ENCODE results near the gene RNF8. TPM values are rescaled to one million over a fixed set of nuclear protein-coding genes. Genes with fewer than 3 reads are reported as not detected.

The RNF8 gene, protein sequence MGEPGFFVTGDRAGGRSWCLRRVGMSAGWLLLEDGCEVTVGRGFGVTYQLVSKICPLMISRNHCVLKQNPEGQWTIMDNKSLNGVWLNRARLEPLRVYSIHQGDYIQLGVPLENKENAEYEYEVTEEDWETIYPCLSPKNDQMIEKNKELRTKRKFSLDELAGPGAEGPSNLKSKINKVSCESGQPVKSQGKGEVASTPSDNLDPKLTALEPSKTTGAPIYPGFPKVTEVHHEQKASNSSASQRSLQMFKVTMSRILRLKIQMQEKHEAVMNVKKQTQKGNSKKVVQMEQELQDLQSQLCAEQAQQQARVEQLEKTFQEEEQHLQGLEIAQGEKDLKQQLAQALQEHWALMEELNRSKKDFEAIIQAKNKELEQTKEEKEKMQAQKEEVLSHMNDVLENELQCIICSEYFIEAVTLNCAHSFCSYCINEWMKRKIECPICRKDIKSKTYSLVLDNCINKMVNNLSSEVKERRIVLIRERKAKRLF
- 13.1 TPM for polyA plus RNA-seq (2013, experiment 1 of 2)
- polyA plus RNA-seq (2013, experiment 2 of 2): 12.4 TPM

DNA sequence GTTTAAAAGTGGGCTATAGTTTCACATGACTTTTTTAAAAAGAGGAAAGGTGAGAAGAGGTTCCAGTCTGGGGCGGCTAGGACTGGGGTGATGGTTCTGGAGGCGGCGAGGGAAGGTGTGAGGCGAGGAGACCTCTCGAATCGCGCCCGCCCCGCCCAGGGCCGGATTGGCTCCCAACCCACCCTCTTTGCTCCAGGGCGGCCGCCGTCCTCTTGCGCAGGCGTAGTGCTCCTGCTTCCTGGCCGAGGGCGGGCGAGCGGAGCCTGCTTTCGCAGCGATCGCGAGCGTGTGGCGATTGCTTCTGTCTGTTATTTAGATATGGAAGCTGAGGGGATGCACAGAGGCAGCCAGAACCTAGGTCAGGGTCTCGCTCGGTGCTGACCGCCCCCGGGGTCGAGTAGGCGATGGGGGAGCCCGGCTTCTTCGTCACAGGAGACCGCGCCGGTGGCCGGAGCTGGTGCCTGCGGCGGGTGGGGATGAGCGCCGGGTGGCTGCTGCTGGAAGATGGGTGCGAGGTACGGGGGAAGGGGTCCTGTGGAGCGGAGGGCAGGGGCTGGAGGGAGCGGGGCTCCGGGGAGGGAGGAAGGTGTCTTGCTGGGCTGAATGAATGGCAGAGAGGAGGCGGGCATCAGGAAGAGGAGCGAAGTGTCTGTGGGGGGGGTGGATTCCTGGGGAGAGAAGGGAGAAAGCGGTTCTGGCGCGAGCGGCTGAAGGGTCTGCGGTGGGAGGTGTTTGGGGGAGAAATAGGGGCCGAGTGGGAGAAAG lies at the start of gene RNF8:
Gene RNF8 (plus strand): TSS at position 223 of the 765 bp plus-strand sequence. CDS start 182 bp downstream, at position 405.
- Histone ChIP-seq H3K4ac (ENCODE audit: low read depth in 1 of 2, low read length in 2 of 2) (peak within 1 kb of the TSS in 1 of 2 experiments; percentile 94), H3K9me3 (ENCODE audit: control insufficient read depth, low read length) (no peaks in the 10 kb centered on the region), H2AFZ (ENCODE audit: low read depth, low read length) (peak within 1 kb of the TSS; percentile 94), H3K36me3 (ENCODE audit: control insufficient read depth in 1 of 2, insufficient read depth in 2 of 2, low read depth in 1 of 2, low read length in 2 of 2) (no peaks in the 10 kb centered on the region), H3K9ac (ENCODE audit: low read length) (peak within 1 kb of the TSS; percentile 95), H3K4me3 (ENCODE audit: insufficient read depth in 1 of 2, low read depth in 1 of 2, low read length in 2 of 2) (peak within 1 kb of the TSS; percentile 95 to 96), H2AK5ac (ENCODE audit: low read length, severe bottlenecking) (no peak within 1 kb of the TSS), H2BK15ac (ENCODE audit: low read depth, poor library complexity, severe bottlenecking) (peak within 1 kb of the TSS; percentile 88), H3K79me1 (replicated peaks; ENCODE audit: low read length, poor library complexity, severe bottlenecking) (peaks cover 18% of the 10 kb centered on the region), H2BK5ac (ENCODE audit: low read depth, low read length, poor library complexity, severe bottlenecking) (no peak within 1 kb of the TSS), H3K18ac (ENCODE audit: low read depth in 1 of 2, low read length in 2 of 2) (peak within 1 kb of the TSS; percentile 48 to 57), H4K91ac (ENCODE audit: low read length) (peak within 1 kb of the TSS; percentile 45), H3K27ac (ENCODE audit: low read length, poor library complexity, severe bottlenecking) (no peak within 1 kb of the TSS), H3K4me2 (ENCODE audit: low read length, poor library complexity, severe bottlenecking) (peak within 1 kb of the TSS; percentile 84), H3K14ac (ENCODE audit: low read length in 2 of 2) (peak within 1 kb of the TSS; percentile 63 to 64), H3K27me3 (ENCODE audit: control insufficient read depth in 1 of 2, insufficient read depth in 1 of 2, low read length in 2 of 2) (no peaks in the 10 kb centered on the region), H2BK120ac (ENCODE audit: low read depth, low read length) (no peak within 1 kb of the TSS), H3K23ac (ENCODE audit: low read length in 2 of 2) (peak within 1 kb of the TSS in 1 of 2 experiments; percentile 99), H4K8ac (ENCODE audit: low read length) (peak within 1 kb of the TSS; percentile 95), H3K4me1 (ENCODE audit: control insufficient read depth, insufficient read depth, low read depth, low read length) (peaks cover 1% of the 10 kb centered on the region), H2BK12ac (ENCODE audit: low read length in 2 of 2) (peak within 1 kb of the TSS in 1 of 2 experiments; percentile 54)
- WGBS: under 1% methylated on average over 54 of the region's 54 CpGs
- DNase-seq: peak; percentile 86

DNA sequence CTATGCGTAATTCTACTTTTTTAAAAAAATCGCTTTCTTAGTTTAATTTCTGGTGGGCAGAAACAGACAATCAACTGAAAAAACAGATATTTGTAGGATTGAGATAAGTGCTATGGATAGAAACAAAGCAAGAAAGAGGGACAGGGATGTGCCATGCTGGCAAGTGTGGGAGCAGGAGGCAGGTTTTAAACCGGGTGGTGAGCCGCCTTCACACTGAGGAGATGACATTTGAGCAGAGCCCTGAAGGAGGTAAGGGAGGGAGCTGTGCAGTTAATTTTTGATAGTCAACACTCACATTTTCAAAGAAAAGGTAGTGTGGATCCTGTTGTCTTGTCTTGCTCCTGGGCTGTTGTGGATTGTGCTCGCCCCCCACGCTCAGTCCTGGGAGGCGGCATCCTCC lies 49.0 kb upstream of the RNF8 start:
- Histone ChIP-seq H3K9me3 (ENCODE audit: control insufficient read depth, low read length) (no peaks in the 10 kb centered on the region), H2BK15ac (ENCODE audit: low read depth, poor library complexity, severe bottlenecking) (no peak overlapping the region), H2BK120ac (ENCODE audit: low read depth, low read length) (no peak overlapping the region), H3K4me1 (ENCODE audit: control insufficient read depth, insufficient read depth, low read depth, low read length) (no peaks in the 10 kb centered on the region), H3K4ac (ENCODE audit: low read depth in 1 of 2, low read length in 2 of 2) (peak overlapping the region in 1 of 2 experiments; percentile 15), H2BK12ac (ENCODE audit: low read length in 2 of 2) (no peak overlapping the region), H3K18ac (ENCODE audit: low read depth in 1 of 2, low read length in 2 of 2) (no peak overlapping the region), H3K79me1 (replicated peaks; ENCODE audit: low read length, poor library complexity, severe bottlenecking) (peaks cover 20% of the 10 kb centered on the region), H2AFZ (ENCODE audit: low read depth, low read length) (no peak overlapping the region), H4K8ac (ENCODE audit: low read length) (peak overlapping the region; percentile 4), H3K4me3 (ENCODE audit: insufficient read depth in 1 of 2, low read depth in 1 of 2, low read length in 2 of 2) (no peak overlapping the region), H2AK5ac (ENCODE audit: low read length, severe bottlenecking) (no peak overlapping the region), H3K9ac (ENCODE audit: low read length) (no peak overlapping the region), H3K23ac (ENCODE audit: low read length in 2 of 2) (no peak overlapping the region), H3K14ac (ENCODE audit: low read length in 2 of 2) (no peak overlapping the region), H3K27me3 (ENCODE audit: control insufficient read depth in 1 of 2, insufficient read depth in 1 of 2, low read length in 2 of 2) (no peaks in the 10 kb centered on the region), H3K36me3 (ENCODE audit: control insufficient read depth in 1 of 2, insufficient read depth in 2 of 2, low read depth in 1 of 2, low read length in 2 of 2) (peaks cover 21 to 42% of the 10 kb centered on the region in 2 experiments), H3K27ac (ENCODE audit: low read length, poor library complexity, severe bottlenecking) (no peak overlapping the region), H4K91ac (ENCODE audit: low read length) (no peak overlapping the region), H3K4me2 (ENCODE audit: low read length, poor library complexity, severe bottlenecking) (no peak overlapping the region), H2BK5ac (ENCODE audit: low read depth, low read length, poor library complexity, severe bottlenecking) (no peak overlapping the region)
- WGBS: 97% methylated on average over 6 of the region's 7 CpGs
- no peak for DNase-seq

DNA sequence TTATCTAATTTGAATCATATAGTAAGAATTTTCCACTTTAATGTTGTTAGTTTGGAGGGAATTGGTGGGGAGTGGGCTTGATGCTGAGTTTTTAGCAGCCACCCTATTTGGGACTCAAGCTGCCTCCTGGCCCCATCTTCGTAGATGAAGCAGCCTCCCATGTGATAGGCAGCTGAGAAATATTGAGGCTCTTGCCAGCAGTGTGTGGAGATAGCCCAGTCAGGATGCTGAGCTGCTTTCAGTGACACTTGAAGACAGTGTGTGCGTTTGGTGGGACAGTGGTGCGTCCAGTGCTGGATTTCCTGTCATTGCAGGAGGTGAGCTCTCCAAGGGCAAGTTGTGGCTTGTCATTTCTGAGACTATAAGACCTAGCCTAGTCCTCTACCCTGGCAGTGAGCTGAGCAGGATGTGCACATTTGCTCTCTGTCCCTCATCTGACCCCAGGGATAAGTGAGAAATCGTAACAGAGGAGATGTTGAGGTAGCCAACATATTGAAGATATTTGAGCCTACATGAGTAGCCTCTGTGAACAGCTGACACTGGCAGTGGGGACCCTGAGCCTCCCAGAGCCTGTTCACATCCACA lies 47.9 kb upstream of the RNF8 start:
- Histone ChIP-seq H3K9me3 (ENCODE audit: control insufficient read depth, low read length) (no peaks in the 10 kb centered on the region), H2BK120ac (ENCODE audit: low read depth, low read length) (no peak overlapping the region), H3K4ac (ENCODE audit: low read depth in 1 of 2, low read length in 2 of 2) (no peak overlapping the region), H3K14ac (ENCODE audit: low read length in 2 of 2) (no peak overlapping the region), H3K4me1 (ENCODE audit: control insufficient read depth, insufficient read depth, low read depth, low read length) (no peaks in the 10 kb centered on the region), H3K9ac (ENCODE audit: low read length) (no peak overlapping the region), H2BK12ac (ENCODE audit: low read length in 2 of 2) (no peak overlapping the region), H3K36me3 (ENCODE audit: control insufficient read depth in 1 of 2, insufficient read depth in 2 of 2, low read depth in 1 of 2, low read length in 2 of 2) (peaks cover 21 to 42% of the 10 kb centered on the region in 2 experiments), H4K8ac (ENCODE audit: low read length) (no peak overlapping the region), H3K18ac (ENCODE audit: low read depth in 1 of 2, low read length in 2 of 2) (no peak overlapping the region), H3K79me1 (replicated peaks; ENCODE audit: low read length, poor library complexity, severe bottlenecking) (peaks cover 19% of the 10 kb centered on the region), H2BK15ac (ENCODE audit: low read depth, poor library complexity, severe bottlenecking) (no peak overlapping the region), H3K27ac (ENCODE audit: low read length, poor library complexity, severe bottlenecking) (no peak overlapping the region), H2AFZ (ENCODE audit: low read depth, low read length) (no peak overlapping the region), H3K23ac (ENCODE audit: low read length in 2 of 2) (no peak overlapping the region), H4K91ac (ENCODE audit: low read length) (no peak overlapping the region), H2AK5ac (ENCODE audit: low read length, severe bottlenecking) (no peak overlapping the region), H3K4me2 (ENCODE audit: low read length, poor library complexity, severe bottlenecking) (no peak overlapping the region), H3K27me3 (ENCODE audit: control insufficient read depth in 1 of 2, insufficient read depth in 1 of 2, low read length in 2 of 2) (no peaks in the 10 kb centered on the region), H2BK5ac (ENCODE audit: low read depth, low read length, poor library complexity, severe bottlenecking) (no peak overlapping the region), H3K4me3 (ENCODE audit: insufficient read depth in 1 of 2, low read depth in 1 of 2, low read length in 2 of 2) (no peak overlapping the region)
- 89% methylated on average over 4 of the region's 4 CpGs for WGBS
- no peak for DNase-seq
